Measurements from ENCODE around the gene ZEB2.

ZEB2 gene

GRCh38 chr2:144341538-144341937 is 178.4 kb downstream of the ZEB2 start:
- Histone ChIP-seq H3K4me1 (ENCODE audit: control insufficient read depth in 1 of 2, insufficient read depth in 1 of 2, low read depth in 1 of 2, low read length in 1 of 2) (no peaks in the 10 kb centered on the region), H3K9me3 (no peaks in the 10 kb centered on the region), H3K27me3 (no peaks in the 10 kb centered on the region), H3K36me3 (no peaks in the 10 kb centered on the region), H3K4me3 (ENCODE audit: low read depth in 1 of 2, low read length in 1 of 2) (no peak overlapping the region), H3K27ac (no peak overlapping the region)
- no peak for TF ChIP-seq CTCF (IDR thresholded peaks at IDR 0.05)

GRCh38 chr2:144339048-144339447 is 180.9 kb downstream of the ZEB2 start:
- H3K4me3 ChIP-seq (ENCODE audit: low read depth in 1 of 2, low read length in 1 of 2): no peak overlapping the region
- H3K36me3 ChIP-seq: no peaks in the 10 kb centered on the region
- no peak overlapping the region for H3K27ac ChIP-seq
- no peak for TF ChIP-seq CTCF (IDR thresholded peaks at IDR 0.05)
- H3K4me1 ChIP-seq (ENCODE audit: control insufficient read depth in 1 of 2, insufficient read depth in 1 of 2, low read depth in 1 of 2, low read length in 1 of 2): no peaks in the 10 kb centered on the region
- H3K27me3 ChIP-seq: no peaks in the 10 kb centered on the region
- H3K9me3 ChIP-seq: no peaks in the 10 kb centered on the region

- H3K36me3 ChIP-seq: no peaks in the 10 kb centered on the region
- no peaks in the 10 kb centered on the region for H3K27me3 ChIP-seq
- TF ChIP-seq CTCF (IDR thresholded peaks at IDR 0.05): no peak
- no peak overlapping the region for H3K27ac ChIP-seq
- H3K9me3 ChIP-seq: no peaks in the 10 kb centered on the region
- peaks cover 25 to 30% of the 10 kb centered on the region in 2 experiments for H3K4me1 ChIP-seq (ENCODE audit: control insufficient read depth in 1 of 2, insufficient read depth in 1 of 2, low read depth in 1 of 2, low read length in 1 of 2)
- H3K4me3 ChIP-seq (ENCODE audit: low read depth in 1 of 2, low read length in 1 of 2): no peak overlapping the region
Measured at GRCh38 chr2:144334551-144334950, 185.4 kb downstream of the ZEB2 start.
